ENCODE data around the gene ABCD2.

ABCD2 gene

GRCh38 chr12:39638840-39639239 is 19.2 kb upstream of the ABCD2 start:
- no peak for TF ChIP-seq CTCF (IDR thresholded peaks at IDR 0.05)
- Histone ChIP-seq H3K27me3 (no peaks in the 10 kb centered on the region), H3K36me3 (no peaks in the 10 kb centered on the region), H3K4me3 (ENCODE audit: low read depth in 1 of 2, low read length in 1 of 2) (no peak overlapping the region), H3K4me1 (ENCODE audit: control insufficient read depth in 1 of 2, insufficient read depth in 1 of 2, low read depth in 1 of 2, low read length in 1 of 2) (no peaks in the 10 kb centered on the region), H3K27ac (no peak overlapping the region), H3K9me3 (no peaks in the 10 kb centered on the region)

GRCh38 chr12:39638178-39638577 is 18.6 kb upstream of the ABCD2 start:
- Histone ChIP-seq H3K4me1 (ENCODE audit: control insufficient read depth in 1 of 2, insufficient read depth in 1 of 2, low read depth in 1 of 2, low read length in 1 of 2) (no peaks in the 10 kb centered on the region), H3K36me3 (no peaks in the 10 kb centered on the region), H3K27me3 (no peaks in the 10 kb centered on the region), H3K4me3 (ENCODE audit: low read depth in 1 of 2, low read length in 1 of 2) (no peak overlapping the region), H3K9me3 (no peaks in the 10 kb centered on the region), H3K27ac (no peak overlapping the region)
- no peak for TF ChIP-seq CTCF (IDR thresholded peaks at IDR 0.05)

DNA sequence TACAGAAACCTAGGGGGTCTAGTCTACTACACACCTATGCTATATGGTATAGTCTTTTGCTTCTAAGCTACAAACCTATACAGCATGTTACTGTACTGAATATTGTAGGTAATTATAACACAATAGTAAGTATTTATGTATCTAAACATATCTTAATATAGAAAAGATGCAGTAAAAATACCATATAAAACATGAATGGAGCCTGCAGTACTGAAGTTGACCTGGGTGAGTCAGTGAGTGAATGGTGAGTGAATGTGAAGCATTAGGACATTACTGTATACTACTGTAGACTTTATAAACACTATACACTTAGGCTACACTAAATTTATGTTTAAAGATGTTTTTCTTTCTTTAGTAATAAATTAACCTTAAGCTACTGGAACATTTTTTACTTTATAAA is 13.1 kb upstream of the ABCD2 start:
- no peaks in the 10 kb centered on the region for H3K36me3 ChIP-seq
- no peaks in the 10 kb centered on the region for H3K27me3 ChIP-seq
- no peak for TF ChIP-seq CTCF (IDR thresholded peaks at IDR 0.05)
- H3K27ac ChIP-seq = no peak overlapping the region
- no peaks in the 10 kb centered on the region for H3K9me3 ChIP-seq
- no peak overlapping the region for H3K4me3 ChIP-seq (ENCODE audit: low read depth in 1 of 2, low read length in 1 of 2)
- H3K4me1 ChIP-seq (ENCODE audit: control insufficient read depth in 1 of 2, insufficient read depth in 1 of 2, low read depth in 1 of 2, low read length in 1 of 2) = no peaks in the 10 kb centered on the region

DNA sequence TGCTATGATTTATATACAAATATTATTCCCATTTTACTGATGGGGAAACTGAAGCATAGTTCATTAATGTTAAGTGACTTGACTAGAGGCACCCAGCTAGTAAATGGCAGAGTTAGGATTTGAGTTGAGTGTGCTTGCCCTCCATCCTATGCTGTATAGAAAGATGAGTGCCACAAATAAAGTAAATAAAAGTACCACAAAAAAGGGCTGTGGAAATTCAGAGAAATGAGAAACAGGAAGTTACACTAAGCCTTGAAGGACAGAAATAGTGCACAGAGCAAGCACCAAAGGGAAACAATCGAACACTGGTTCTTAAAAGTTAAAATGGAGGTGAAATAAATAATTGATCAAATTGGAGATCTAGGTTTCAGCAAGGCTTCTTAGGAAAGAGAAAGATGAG is 9.2 kb upstream of the ABCD2 start:
- TF ChIP-seq CTCF (IDR thresholded peaks at IDR 0.05) = no peak
- H3K4me3 ChIP-seq (ENCODE audit: low read depth in 1 of 2, low read length in 1 of 2) = no peak overlapping the region
- H3K27me3 ChIP-seq = no peaks in the 10 kb centered on the region
- H3K36me3 ChIP-seq = no peaks in the 10 kb centered on the region
- H3K9me3 ChIP-seq = no peaks in the 10 kb centered on the region
- H3K27ac ChIP-seq = no peak overlapping the region
- H3K4me1 ChIP-seq (ENCODE audit: control insufficient read depth in 1 of 2, insufficient read depth in 1 of 2, low read depth in 1 of 2, low read length in 1 of 2) = no peaks in the 10 kb centered on the region

DNA sequence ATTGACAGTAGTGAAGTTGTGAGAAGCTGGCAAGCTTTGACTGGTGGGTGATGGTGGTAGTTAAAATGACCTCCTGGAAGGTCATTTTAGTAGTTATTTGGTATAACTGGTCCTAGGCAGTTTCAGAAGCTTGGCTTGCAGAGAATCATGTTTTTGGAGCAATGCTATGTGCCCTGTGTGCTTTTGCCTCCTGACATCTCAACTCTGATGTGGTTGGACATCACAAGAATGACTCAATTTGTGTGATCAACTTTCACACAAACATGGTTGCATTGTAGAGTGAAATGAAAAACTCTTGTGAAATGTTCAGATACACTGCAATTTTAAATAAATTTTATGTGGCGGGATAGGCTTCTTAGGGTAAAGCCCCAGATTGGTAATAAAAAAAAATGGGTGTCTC is 8.3 kb upstream of the ABCD2 start:
- Histone ChIP-seq H3K4me1 (ENCODE audit: control insufficient read depth in 1 of 2, insufficient read depth in 1 of 2, low read depth in 1 of 2, low read length in 1 of 2) (no peaks in the 10 kb centered on the region), H3K27me3 (no peaks in the 10 kb centered on the region), H3K4me3 (ENCODE audit: low read depth in 1 of 2, low read length in 1 of 2) (no peak overlapping the region), H3K36me3 (no peaks in the 10 kb centered on the region), H3K9me3 (no peaks in the 10 kb centered on the region), H3K27ac (no peak overlapping the region)
- no peak for TF ChIP-seq CTCF (IDR thresholded peaks at IDR 0.05)

All from neutrophil (primary cell).